Effector CD8-positive, alpha-beta T cell (primary cell): ENCODE results near the gene SLC22A12.
"Not testable (repeated sequence)": the region's sequence is repeated elsewhere in the genome, so short reads cannot be mapped to it uniquely, and the experiment has no call there.

Source experiments
- DNase-seq: peaks from one replicate; lab custom pipeline; 2025; lab: John Stamatoyannopoulos, UW

The SLC22A12 gene

GRCh38 chr11:64585150-64585549 lies 5.9 kb upstream of the SLC22A12 start:
- DNase-seq, result no peak

DNA sequence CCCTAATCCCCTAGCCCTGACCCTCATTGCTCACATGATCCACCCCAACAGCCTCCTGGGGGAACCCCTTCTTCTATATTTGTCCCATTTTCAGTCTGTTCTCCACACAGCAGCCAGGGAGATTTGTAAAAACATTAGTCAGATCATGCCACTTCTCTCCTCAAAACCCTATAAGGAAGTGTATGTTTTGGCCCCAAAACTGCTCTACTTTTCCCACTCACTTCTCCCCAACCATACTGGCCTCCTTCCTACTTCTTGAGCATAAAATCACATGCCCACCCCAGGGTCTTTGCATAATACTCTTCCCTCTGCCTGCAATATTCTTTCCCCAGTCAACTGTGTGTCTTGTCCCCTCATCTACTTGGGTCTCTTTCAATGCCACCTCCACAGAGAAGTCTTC lies 4.7 kb upstream of the SLC22A12 start:
- DNase-seq, result no peak

GRCh38 chr11:64588701-64589100 lies 2.3 kb upstream of the SLC22A12 start:
- no peak for DNase-seq

GRCh38 chr11:64591257-64592233 lies 525 bp downstream of the SLC22A12 start:
- DNase-seq, result no peak

GRCh38 chr11:64592234-64592615 lies 1.2 kb downstream of the SLC22A12 start:
- no peak for DNase-seq

DNA sequence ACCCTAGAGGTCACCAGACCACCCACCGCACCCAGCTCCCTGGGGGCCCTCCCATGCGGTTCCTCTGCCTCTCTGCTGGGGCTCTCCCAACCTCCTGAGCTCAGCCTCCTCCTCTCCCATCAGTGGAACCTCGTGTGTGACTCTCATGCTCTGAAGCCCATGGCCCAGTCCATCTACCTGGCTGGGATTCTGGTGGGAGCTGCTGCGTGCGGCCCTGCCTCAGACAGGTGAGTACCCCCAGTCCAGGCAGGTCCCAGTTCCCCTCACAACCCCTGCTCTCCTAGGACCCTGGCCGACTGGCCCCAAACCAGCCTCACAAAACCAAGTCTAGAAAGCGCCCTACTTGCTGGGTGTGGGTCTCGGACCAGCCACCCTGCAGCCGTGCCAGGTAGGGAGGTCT lies 1.6 kb downstream of the SLC22A12 start:
- no peak for DNase-seq

- DNase-seq, result no peak
Measured at GRCh38 chr11:64593156-64594105, 2.4 kb downstream of the SLC22A12 start.

- DNase-seq, result no peak
Measured at GRCh38 chr11:64594159-64594939, 3.3 kb downstream of the SLC22A12 start.

GRCh38 chr11:64595922-64596321 lies 4.9 kb downstream of the SLC22A12 start:
- DNase-seq, result not testable (repeated sequence)

GRCh38 chr11:64597671-64598101 lies 6.7 kb downstream of the SLC22A12 start:
- DNase-seq, result no peak

DNA sequence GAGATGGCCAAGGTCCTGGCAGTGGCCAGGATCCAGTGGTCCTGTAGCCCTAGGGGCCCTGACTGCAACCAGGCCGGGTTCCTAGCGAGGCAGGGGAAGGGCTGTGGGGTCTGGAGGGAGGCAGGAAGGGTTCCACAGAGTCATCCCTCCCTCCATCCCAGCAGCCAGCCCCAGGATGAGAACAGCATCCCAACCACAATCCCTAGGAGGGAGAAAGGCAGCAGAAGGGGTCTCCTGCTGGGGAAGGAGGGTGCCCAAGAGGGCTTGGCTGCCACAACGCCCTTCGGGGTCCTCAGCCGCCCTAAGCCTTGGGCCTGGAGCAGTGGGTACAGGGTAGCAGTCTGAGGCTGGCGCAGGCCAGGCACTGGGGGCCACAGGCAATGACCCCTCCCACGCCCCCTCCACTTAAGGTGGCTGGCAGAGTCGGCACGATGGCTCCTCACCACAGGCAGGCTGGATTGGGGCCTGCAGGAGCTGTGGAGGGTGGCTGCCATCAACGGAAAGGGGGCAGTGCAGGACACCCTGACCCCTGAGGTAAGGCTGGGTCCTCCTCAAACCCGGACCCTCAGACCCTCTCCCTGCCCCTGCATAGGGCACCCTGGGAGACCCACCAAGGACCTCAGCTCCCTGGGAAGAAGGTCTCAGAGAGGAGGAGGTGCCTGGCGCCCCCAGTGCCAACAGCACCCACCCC lies 7.2 kb downstream of the SLC22A12 start:
- no peak for DNase-seq

GRCh38 chr11:64598797-64599697 lies 8.0 kb downstream of the SLC22A12 start:
- DNase-seq, result no peak

GRCh38 chr11:64599698-64600211 lies 8.7 kb downstream of the SLC22A12 start:
- no peak for DNase-seq

GRCh38 chr11:64600281-64600992 lies 9.4 kb downstream of the SLC22A12 start:
- DNase-seq, result no peak

- DNase-seq, result no peak
Measured at GRCh38 chr11:64601605-64602465, 10.8 kb downstream of the SLC22A12 start.

DNA sequence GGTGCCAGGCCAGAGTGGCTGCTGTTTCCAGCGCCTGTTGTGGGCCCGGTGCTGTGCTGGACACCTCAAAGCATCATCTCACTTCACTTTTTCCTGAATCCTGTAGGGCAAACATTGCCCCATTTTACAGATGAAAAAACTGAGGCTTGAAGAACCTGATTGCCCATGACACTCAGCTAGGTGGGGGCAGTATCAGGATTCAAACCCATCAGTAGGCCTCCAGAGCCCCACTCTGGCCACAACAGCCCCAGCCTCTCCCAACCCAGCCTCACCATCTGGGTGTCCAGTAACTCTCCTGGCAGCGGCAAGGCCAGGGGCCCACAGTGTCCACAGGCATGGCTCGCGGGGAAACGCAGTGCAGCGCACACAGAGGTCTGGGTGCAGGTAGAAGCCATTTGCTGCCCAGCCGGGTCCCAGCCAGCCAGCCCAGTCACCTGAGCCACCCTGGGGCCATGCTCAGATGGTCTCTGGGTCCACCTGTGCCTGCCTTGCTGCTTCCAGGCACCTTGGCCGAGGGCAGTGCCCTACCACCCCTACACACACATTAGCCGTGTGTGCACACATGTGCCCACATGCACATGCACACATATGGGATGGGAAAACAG lies 11.5 kb downstream of the SLC22A12 start:
- DNase-seq, result no peak

DNA sequence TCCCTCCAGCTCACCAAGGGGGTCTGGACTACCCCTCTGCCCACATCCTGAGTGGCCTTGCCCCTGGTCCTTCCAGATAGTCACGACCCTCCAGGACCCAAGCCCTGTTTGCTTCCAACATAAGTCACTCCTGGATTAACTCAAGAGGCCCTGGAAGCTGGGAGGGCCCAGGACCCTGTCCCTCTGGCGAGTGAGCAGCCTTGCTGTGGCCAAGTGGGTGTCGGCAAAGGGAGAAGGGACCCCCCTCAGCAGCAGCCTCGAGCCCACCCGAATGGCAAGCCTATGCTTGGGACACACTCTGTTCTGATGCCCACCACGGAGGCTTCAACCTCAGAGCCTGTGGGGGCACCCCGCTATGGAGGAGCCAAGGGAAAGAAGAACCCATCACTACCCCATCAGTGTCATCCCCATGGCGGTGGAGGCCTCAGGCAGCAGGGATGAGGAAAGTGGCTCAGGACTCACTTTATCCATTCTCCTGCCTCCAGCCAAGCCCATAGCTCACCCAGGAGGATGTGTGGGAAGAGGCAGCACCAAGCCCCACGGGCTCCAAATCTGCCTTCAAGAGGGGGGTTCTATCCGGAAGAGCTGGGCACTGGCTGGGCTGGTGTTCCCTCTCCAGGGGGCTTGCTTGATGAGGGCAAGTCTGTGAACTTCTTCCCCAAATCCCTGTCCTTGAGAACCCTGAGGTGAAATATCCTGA lies 12.5 kb downstream of the SLC22A12 start:
- DNase-seq, result no peak
